GM12873 (cell line): ENCODE results near the gene MSI1.

ENCODE experiments used
- CTCF ChIP-seq: IDR thresholded peaks from 2 replicates; pipeline ENCODE4 v1.5.1; 2012; ENCODE audit warnings: low read depth, mild to moderate bottlenecking, moderate library complexity, low read length, control low read depth; ENCODE audit not compliant: insufficient read depth; ENCODE audit errors: missing control alignments

MSI1 gene

GRCh38 chr12:120376416-120376815 is 7.5 kb upstream of the MSI1 start:
- TF ChIP-seq CTCF = no peak

- no peak for TF ChIP-seq CTCF
Observed at GRCh38 chr12:120376009-120376408, 7.0 kb upstream of the MSI1 start.

- TF ChIP-seq CTCF = no peak
Observed at GRCh38 chr12:120373683-120374082, 4.7 kb upstream of the MSI1 start.

GRCh38 chr12:120370343-120371243 is 1.6 kb upstream of the MSI1 start:
- no peak for TF ChIP-seq CTCF

GRCh38 chr12:120369603-120370342 is 809 bp upstream of the MSI1 start:
- no peak for TF ChIP-seq CTCF

- no peak for TF ChIP-seq CTCF
Observed at GRCh38 chr12:120367924-120368788, 808 bp downstream of the MSI1 start.
